Hepatocyte (in vitro differentiated cells): ENCODE data around the gene GART.

Experiments
- CTCF ChIP-seq: fragments of 200-600 bp; sonication (generic); IDR thresholded peaks from 2 replicates; pipeline ENCODE4 v1.5.1; 2016; ENCODE audit warnings: antibody characterized with exemption, mild to moderate bottlenecking; ENCODE audit not compliant: poor library complexity
- EZH2 ChIP-seq: fragments of 200-600 bp; sonication (generic); IDR thresholded peaks from 2 replicates; pipeline ENCODE4 v1.6.1; 2016; ENCODE audit warnings: antibody characterized with exemption, mild to moderate bottlenecking, borderline replicate concordance

- TF ChIP-seq CTCF (no peak), EZH2 (no peak)
Measured at GRCh38 chr21:33455686-33456446, 86.1 kb downstream of the GART start.
